Measurements from ENCODE around the gene CFAP210.

DNA sequence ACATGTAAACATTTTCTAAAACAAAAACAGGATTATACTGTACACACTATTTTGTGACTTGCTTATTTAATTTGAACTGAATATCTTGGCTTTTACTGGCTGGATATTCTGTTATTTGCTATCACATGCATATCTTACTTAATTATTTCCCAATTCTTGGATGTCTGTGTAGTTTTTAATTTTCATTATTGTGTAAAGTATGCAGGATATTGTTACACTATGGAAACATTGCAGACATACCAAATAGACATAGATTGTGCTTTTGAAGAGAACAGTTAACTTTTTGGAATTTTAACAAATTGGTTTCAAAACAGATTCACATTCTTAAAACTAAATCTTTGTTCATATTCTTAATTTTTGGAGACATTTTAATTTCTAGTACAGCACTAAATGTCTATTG, 2.2 kb upstream of the CFAP210 start:
- TF ChIP-seq, protein P1, sequence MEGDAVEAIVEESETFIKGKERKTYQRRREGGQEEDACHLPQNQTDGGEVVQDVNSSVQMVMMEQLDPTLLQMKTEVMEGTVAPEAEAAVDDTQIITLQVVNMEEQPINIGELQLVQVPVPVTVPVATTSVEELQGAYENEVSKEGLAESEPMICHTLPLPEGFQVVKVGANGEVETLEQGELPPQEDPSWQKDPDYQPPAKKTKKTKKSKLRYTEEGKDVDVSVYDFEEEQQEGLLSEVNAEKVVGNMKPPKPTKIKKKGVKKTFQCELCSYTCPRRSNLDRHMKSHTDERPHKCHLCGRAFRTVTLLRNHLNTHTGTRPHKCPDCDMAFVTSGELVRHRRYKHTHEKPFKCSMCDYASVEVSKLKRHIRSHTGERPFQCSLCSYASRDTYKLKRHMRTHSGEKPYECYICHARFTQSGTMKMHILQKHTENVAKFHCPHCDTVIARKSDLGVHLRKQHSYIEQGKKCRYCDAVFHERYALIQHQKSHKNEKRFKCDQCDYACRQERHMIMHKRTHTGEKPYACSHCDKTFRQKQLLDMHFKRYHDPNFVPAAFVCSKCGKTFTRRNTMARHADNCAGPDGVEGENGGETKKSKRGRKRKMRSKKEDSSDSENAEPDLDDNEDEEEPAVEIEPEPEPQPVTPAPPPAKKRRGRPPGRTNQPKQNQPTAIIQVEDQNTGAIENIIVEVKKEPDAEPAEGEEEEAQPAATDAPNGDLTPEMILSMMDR (conservative IDR thresholded peaks at IDR 0.05; ENCODE audit: low read depth in 2 of 2): no peak
- TF ChIP-seq CREB1 (CRISPR knock-in tag; IDR thresholded peaks at IDR 0.05; ENCODE audit: low read depth) (no peak), EZH2 (IDR thresholded peaks at IDR 0.05; ENCODE audit: low read depth, unreplicated experiment) (no peak), POLR2AphosphoS5 (IDR thresholded peaks at IDR 0.05; ENCODE audit: low read depth) (no peak), EZH2phosphoT487 (IDR thresholded peaks at IDR 0.05; ENCODE audit: unreplicated experiment) (no peak), JUNB (IDR thresholded peaks at IDR 0.05; ENCODE audit: unreplicated experiment) (no peak), NANOG (IDR thresholded peaks at IDR 0.05; ENCODE audit: borderline replicate concordance) (no peak), ZNF114 (CRISPR knock-in tag; IDR thresholded peaks at IDR 0.05) (no peak), STAT1 (IDR thresholded peaks at IDR 0.05; ENCODE audit: unreplicated experiment) (no peak), ZNF331 (CRISPR knock-in tag; IDR thresholded peaks at IDR 0.05; ENCODE audit: low read depth) (no peak)
- TF ChIP-seq, protein P2, sequence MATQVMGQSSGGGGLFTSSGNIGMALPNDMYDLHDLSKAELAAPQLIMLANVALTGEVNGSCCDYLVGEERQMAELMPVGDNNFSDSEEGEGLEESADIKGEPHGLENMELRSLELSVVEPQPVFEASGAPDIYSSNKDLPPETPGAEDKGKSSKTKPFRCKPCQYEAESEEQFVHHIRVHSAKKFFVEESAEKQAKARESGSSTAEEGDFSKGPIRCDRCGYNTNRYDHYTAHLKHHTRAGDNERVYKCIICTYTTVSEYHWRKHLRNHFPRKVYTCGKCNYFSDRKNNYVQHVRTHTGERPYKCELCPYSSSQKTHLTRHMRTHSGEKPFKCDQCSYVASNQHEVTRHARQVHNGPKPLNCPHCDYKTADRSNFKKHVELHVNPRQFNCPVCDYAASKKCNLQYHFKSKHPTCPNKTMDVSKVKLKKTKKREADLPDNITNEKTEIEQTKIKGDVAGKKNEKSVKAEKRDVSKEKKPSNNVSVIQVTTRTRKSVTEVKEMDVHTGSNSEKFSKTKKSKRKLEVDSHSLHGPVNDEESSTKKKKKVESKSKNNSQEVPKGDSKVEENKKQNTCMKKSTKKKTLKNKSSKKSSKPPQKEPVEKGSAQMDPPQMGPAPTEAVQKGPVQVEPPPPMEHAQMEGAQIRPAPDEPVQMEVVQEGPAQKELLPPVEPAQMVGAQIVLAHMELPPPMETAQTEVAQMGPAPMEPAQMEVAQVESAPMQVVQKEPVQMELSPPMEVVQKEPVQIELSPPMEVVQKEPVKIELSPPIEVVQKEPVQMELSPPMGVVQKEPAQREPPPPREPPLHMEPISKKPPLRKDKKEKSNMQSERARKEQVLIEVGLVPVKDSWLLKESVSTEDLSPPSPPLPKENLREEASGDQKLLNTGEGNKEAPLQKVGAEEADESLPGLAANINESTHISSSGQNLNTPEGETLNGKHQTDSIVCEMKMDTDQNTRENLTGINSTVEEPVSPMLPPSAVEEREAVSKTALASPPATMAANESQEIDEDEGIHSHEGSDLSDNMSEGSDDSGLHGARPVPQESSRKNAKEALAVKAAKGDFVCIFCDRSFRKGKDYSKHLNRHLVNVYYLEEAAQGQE (IDR thresholded peaks at IDR 0.05; ENCODE audit: unreplicated experiment): no peak
- TF ChIP-seq, protein P3, sequence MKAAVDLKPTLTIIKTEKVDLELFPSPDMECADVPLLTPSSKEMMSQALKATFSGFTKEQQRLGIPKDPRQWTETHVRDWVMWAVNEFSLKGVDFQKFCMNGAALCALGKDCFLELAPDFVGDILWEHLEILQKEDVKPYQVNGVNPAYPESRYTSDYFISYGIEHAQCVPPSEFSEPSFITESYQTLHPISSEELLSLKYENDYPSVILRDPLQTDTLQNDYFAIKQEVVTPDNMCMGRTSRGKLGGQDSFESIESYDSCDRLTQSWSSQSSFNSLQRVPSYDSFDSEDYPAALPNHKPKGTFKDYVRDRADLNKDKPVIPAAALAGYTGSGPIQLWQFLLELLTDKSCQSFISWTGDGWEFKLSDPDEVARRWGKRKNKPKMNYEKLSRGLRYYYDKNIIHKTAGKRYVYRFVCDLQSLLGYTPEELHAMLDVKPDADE (IDR thresholded peaks at IDR 0.05): no peak
- TF ChIP-seq, protein P4, sequence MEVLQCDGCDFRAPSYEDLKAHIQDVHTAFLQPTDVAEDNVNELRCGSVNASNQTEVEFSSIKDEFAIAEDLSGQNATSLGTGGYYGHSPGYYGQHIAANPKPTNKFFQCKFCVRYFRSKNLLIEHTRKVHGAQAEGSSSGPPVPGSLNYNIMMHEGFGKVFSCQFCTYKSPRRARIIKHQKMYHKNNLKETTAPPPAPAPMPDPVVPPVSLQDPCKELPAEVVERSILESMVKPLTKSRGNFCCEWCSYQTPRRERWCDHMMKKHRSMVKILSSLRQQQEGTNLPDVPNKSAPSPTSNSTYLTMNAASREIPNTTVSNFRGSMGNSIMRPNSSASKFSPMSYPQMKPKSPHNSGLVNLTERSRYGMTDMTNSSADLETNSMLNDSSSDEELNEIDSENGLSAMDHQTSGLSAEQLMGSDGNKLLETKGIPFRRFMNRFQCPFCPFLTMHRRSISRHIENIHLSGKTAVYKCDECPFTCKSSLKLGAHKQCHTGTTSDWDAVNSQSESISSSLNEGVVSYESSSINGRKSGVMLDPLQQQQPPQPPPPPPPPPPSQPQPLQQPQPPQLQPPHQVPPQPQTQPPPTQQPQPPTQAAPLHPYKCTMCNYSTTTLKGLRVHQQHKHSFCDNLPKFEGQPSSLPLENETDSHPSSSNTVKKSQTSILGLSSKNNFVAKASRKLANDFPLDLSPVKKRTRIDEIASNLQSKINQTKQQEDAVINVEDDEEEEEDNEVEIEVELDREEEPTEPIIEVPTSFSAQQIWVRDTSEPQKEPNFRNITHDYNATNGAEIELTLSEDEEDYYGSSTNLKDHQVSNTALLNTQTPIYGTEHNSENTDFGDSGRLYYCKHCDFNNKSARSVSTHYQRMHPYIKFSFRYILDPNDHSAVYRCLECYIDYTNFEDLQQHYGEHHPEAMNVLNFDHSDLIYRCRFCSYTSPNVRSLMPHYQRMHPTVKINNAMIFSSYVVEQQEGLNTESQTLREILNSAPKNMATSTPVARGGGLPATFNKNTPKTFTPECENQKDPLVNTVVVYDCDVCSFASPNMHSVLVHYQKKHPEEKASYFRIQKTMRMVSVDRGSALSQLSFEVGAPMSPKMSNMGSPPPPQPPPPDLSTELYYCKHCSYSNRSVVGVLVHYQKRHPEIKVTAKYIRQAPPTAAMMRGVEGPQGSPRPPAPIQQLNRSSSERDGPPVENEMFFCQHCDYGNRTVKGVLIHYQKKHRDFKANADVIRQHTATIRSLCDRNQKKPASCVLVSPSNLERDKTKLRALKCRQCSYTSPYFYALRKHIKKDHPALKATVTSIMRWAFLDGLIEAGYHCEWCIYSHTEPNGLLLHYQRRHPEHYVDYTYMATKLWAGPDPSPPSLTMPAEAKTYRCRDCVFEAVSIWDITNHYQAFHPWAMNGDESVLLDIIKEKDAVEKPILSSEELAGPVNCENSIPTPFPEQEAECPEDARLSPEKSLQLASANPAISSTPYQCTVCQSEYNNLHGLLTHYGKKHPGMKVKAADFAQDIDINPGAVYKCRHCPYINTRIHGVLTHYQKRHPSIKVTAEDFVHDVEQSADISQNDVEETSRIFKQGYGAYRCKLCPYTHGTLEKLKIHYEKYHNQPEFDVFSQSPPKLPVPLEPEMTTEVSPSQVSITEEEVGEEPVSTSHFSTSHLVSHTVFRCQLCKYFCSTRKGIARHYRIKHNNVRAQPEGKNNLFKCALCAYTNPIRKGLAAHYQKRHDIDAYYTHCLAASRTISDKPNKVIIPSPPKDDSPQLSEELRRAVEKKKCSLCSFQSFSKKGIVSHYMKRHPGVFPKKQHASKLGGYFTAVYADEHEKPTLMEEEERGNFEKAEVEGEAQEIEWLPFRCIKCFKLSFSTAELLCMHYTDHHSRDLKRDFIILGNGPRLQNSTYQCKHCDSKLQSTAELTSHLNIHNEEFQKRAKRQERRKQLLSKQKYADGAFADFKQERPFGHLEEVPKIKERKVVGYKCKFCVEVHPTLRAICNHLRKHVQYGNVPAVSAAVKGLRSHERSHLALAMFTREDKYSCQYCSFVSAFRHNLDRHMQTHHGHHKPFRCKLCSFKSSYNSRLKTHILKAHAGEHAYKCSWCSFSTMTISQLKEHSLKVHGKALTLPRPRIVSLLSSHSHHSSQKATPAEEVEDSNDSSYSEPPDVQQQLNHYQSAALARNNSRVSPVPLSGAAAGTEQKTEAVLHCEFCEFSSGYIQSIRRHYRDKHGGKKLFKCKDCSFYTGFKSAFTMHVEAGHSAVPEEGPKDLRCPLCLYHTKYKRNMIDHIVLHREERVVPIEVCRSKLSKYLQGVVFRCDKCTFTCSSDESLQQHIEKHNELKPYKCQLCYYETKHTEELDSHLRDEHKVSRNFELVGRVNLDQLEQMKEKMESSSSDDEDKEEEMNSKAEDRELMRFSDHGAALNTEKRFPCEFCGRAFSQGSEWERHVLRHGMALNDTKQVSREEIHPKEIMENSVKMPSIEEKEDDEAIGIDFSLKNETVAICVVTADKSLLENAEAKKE (CRISPR knock-in tag; IDR thresholded peaks at IDR 0.05): no peak
